HG02571 (cell line): Measurements from ENCODE around the gene CAMK1D.

Source experiments
- ATAC-seq: cut with Tn5 transposase; IDR thresholded peaks from one replicate; pipeline ENCODE4 v1.9.1; 2021; ENCODE audit warnings: mild to moderate bottlenecking, moderate library complexity; ENCODE audit not compliant: unreplicated experiment

The CAMK1D gene

DNA sequence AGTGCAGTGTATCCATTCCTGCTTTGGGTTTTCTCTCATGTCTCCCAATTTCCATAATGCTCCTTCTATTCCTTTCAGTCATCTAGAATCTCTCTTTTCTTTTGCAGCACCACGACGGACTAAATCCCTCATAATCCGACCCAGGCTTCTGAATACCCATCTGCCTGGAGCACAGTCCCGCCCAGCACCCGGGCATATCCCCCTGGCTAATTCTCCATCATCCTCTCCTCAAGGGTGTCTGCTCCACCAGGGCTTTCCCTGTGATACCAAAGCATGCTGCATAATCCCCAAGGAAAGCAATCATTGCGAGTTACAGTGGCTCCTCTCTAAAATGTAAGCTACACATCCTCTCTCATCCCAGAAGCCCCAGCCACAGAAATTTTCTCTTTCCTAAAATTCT is 330.3 kb downstream of the CAMK1D start:
- no peak for ATAC-seq

- ATAC-seq = no peak
These were observed 331.9 kb downstream of the CAMK1D start for GRCh38 chr10:12681252-12681651.

DNA sequence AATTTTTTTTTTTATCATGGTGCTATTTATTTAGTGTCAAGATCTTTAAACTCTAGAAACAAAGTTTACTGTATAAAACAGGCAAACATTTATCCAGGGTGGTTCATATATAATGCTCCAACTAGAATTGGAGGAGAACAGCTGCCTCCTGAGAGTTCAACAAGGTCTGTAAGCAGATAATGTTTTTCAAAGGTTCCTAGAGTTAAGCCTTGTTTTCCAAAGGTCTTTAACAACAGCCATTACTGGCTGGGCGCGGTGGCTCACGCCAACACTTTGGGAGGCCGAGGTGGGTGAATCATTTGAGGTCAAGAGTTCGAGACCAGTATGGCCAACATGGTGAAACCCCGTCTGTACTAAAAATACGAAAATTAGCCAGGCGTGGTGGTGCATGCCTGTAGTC is 335.4 kb downstream of the CAMK1D start:
- no peak for ATAC-seq

GRCh38 chr10:12685261-12686058 is 336.1 kb downstream of the CAMK1D start:
- no peak for ATAC-seq

DNA sequence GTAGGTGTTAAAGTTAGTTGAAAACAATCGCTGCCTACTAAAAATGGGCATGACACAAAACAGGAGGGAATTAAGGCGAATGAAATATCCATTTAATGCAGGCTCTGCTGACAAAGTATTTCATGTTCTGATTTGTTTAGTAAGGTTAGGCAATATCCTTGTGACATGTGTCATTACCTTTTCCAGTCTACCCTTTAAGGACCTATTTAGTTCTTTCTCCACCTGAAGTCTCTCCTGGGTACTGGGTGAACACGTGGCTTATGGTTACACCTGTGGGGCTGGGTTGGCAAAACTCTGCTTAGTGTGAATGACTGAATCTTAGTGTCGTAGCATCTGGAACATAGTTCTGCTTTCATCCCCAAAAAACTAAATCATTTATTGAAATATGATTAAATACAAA is 338.6 kb downstream of the CAMK1D start:
- no peak for ATAC-seq

GRCh38 chr10:12689893-12690292 is 340.5 kb downstream of the CAMK1D start:
- ATAC-seq = no peak

DNA sequence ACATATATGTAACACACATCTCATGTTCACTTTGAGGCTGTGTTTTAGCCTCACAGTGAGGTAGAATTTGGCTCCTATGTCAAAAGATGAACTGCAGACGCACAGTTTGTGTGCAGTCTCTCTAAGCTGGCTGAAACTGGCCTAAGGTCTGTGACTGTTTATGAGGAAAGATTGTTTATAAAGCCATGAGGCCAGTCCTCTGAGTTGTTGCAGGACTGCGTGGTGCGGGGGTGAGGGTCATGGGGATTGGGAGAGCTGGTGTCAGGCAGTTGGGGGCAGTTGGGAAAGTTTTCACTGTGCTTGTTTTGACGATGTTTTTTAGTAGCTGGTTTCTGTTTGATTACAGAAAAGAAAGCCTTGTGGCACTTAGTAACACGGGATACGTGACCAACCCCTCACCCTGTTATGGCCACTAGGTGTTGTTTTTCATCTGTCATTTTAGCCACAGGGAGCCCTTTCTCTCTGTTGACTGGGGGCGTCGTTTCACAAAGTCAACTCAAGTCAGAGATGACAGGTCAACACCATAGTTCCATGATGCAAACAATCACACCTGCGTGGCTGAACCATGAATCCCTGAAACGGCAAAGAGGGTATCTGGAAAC is 341.3 kb downstream of the CAMK1D start:
- ATAC-seq = no peak

DNA sequence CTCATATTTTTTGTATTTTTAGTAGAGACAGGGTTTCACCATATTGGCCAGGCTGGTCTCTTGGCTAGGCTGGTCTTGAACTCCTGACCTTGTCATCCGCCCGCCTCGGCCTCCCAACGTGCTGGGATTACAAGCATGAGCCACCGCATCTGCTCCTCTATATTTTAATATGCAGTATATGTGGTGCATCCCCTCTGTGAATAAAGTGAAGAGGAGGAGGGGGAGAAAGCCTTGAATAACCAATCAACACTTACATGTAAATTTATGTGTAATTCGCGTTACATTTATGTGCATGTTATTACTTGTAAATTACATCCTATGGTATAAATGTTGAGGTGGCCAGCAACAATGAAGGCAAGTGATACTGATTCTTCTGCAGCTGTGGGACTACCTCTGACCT is 342.2 kb downstream of the CAMK1D start:
- no peak for ATAC-seq

GRCh38 chr10:12697764-12698163 is 348.4 kb downstream of the CAMK1D start:
- no peak for ATAC-seq

DNA sequence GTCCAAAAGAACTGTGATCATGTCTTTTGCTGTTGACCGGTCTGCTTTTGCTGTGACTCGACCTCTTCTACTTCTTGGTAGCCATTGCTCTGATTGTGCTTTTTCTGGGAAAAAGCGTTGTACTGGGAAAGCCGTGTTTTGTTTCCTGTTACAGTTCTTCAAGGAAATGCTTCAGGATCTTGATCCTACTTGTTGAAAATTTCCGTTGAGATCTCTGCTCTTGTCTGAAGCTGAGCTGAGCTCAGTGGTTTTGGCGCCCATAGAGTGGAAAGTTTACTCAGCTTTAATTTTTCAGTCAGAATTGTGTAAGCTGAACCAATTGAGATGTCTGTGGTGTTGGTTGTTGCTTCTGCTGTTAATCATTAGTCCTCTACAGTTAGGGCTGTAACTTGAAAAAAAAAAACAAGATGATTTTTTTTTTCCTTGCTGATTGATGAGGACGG is 349.9 kb downstream of the CAMK1D start:
- ATAC-seq = no peak

DNA sequence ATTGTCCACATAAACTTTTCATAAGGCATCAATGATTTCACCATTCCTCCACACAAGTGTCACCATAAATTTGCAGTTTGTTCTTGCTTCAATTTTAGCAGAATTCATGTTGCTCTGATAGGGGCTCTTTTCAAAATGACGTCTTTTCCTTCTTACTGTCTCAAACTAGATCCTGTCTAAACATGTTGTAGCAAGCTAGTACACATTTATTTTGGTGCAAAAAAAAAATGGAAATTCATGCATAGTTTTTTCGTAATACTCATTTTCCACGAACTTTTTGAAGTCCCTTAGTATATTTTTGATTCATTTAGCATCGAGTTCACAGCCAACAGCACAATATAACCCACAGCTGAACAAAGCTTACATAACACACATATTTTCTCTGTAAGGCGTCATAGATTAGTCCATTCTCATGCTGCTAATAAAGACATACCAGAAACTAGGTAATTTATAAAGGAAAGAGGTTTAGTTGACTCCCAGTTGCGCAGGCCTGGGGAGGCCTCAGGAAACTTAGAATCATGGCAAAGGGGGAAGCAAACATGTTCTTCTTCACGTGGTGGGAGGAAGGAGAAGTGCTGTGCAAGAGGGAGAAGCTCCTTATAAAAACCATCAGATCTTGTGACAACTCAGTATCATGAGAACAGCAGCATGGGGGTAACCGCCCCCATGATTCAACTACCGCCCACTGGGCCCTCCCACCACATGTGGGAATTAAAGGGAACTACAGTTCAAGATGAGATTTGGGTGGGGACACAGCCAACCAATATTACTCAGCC is 350.6 kb downstream of the CAMK1D start:
- ATAC-seq = no peak

- ATAC-seq = no peak
These were observed 351.2 kb downstream of the CAMK1D start for GRCh38 chr10:12700557-12700874.

DNA sequence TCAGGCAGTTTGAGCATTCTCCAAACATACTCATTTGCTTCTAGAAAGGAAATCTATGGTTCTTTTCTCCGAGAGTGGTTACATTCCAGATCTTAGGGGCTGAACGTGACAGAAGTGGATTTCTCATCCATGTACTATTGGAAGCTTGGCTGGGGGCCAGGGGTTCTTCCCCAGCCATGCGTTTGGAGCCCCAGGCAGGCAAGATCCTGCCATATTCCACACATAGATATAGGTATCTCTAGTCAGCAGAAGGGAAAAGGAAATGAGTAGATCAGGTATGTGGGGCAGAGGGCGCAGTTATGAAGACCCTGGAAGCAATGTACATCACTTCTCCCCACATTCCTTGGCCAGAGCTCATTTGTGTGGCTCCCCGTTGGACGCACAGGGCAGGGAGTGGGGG is 352.3 kb downstream of the CAMK1D start:
- ATAC-seq = no peak

- ATAC-seq = no peak
These were observed 352.9 kb downstream of the CAMK1D start for GRCh38 chr10:12702215-12702770.

GRCh38 chr10:12703126-12703525 is 353.8 kb downstream of the CAMK1D start:
- ATAC-seq = no peak

DNA sequence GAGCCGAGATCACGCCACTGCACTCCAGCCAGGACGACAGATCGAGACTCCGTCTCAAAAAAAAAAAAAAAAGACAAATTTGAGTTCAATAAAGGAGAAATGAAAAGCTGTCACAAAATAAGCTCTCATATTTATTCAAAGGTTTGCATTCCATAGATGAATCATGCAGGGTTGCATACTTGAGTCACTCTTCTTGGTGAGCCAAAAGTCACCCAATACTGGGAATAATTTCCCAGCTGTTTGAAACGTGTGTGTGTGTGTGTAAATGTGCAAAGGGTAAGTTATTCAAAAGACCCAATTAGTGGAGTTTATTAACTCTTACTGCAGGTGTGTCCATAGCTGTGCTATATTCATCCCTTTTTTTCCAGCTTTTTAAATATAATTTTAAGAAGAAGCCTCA is 354.5 kb downstream of the CAMK1D start:
- ATAC-seq = no peak

GRCh38 chr10:12704488-12704887 is 355.1 kb downstream of the CAMK1D start:
- ATAC-seq = no peak

GRCh38 chr10:12705943-12706342 is 356.6 kb downstream of the CAMK1D start:
- no peak for ATAC-seq

- ATAC-seq = no peak
These were observed 358.3 kb downstream of the CAMK1D start for GRCh38 chr10:12707461-12708185.

GRCh38 chr10:12709000-12709401 is 359.7 kb downstream of the CAMK1D start:
- no peak for ATAC-seq

DNA sequence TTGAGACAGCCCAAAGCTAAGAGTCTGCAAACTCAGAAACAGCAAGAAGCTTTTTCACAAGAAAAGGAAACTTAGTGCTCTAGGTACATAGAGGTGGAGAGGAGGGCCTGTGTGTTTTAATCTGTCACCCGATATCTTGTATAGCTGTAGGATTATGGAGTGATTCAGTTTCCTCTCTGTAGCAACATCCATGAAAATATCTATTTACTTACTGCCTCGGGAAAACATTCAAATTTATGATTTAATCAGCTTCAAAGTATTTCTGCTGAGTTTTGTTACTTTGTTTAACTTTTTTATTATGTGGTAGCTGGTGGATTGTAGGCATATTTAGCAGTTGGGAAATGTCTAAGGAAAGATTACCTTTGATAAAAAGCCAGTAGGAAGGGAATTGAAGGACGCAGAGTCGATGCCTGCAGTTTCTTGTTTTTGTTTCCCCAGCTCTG is 360.2 kb downstream of the CAMK1D start:
- ATAC-seq = no peak
